Myocyte (in vitro differentiated cells): ENCODE data around the gene GMPR2. TPM values are rescaled to one million over a fixed set of nuclear protein-coding genes. Genes with fewer than 3 reads are reported as not detected.

Source experiments
- DNase-seq: peaks from one replicate; pipeline ENCODE4 v3.0.0-alpha.2; 2012; ENCODE audit warnings: low read depth
- total RNA-seq: library from RNA; depleted of rRNA; stranded (reverse); fragments of >200 nt; gene quantifications from 2 replicates; pipeline ENCODE4 v1.2.3, GENCODE V29; 2014

GMPR2 gene
- total RNA-seq, 1 donor from 2014 or later = 60.8 TPM

- no peak for DNase-seq
These were observed 17.6 kb downstream of the GMPR2 start for GRCh38 chr14:24250354-24250753.

GRCh38 chr14:24251880-24252288, 19.2 kb downstream of the GMPR2 start:
- peak; percentile 37 for DNase-seq

DNA sequence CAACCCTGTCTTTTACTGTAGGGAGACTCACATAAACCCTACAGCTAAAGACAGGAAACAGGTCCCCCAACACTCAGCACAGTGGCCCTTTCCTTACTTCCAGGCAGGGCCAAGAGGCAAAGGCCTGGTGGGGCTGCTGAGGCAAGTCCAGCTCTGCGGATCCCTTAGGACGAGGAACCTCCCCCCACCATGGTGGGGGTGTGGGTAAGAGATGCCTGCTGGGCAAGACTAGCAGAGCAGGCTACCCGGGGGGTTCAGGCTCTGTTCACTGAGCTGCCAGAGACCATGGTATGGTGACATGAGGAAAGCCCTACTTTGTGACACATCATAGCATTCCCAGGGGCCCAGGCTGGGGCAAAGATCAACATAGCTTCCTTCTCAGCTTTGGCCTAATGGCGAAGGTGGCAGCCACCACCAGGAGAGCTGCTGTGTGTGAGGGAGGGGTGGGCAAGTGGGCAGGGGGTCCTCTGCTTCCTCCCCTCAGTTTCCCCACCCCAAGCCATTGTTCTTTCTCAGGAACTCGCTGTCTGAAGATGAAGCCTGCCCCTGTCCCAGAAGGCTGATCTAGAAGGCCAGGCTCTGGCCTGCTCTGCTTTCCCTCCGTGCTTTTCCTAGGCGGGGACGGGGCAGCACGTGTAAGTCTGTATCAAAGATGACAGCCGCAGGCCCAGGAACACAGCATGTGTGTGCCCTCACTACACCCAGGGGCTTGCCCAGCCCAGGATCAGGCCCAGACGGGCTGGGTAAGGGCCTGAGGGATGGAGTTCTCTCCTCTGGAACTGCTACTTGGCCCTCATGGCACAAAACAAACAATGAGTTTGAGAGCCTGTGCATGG, 19.8 kb downstream of the GMPR2 start:
- no peak for DNase-seq

DNA sequence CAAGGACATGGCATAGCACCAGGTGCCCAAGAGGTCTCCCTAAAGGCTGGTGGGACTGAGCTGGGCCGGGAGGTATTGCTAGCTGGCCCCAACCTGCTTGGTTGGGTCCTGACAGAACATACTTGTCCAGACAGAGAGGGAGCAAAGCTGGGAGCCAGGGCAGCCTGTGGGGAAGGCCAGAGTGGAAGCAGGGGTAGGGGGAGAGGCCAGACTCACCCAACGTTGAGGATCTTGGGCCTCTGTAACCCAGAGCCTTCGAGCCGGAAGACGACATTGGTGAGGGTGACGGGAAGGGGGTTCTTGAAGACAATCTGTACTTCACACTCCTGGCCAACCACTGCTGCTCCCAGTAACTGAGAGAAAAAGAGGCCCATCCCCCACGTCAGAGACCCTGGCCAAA, 21.2 kb downstream of the GMPR2 start:
- no peak for DNase-seq

DNA sequence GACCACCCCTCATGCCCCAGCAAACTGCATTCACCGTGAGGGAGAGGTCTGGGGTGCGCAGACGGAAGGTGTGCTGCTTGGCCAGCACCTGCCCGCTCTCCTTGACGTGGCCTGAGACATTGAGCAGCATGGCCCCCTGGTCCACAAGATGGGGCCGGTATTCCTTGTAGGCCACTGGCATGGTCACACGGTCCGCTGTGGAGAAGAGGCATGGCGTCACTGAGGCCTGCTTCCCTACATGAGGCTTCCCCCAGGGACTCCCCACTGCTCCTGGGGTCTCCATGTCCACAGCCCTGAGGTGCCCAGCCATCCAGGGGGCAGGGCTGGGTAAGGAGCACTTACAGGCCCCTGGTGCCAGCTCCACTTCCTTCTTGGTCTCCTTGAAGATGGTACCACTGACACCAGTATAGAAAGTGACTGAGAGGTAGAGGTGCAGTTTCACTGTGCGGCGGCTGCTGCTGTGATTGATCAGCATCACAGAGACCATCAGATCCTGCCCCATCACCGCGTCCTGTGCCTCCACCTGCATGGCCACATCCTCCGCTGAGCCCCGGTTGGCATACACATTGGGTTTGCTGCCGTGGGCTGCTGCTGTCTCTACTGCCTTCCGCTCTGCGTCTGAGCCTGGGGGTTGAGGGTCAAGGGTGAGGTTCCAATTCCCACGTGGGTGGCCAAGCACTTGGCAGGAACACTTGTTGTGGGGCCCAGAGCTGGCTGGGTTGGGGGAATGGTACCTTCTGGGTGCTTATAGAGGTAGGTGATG, 22.1 kb downstream of the GMPR2 start:
- no peak for DNase-seq

DNA sequence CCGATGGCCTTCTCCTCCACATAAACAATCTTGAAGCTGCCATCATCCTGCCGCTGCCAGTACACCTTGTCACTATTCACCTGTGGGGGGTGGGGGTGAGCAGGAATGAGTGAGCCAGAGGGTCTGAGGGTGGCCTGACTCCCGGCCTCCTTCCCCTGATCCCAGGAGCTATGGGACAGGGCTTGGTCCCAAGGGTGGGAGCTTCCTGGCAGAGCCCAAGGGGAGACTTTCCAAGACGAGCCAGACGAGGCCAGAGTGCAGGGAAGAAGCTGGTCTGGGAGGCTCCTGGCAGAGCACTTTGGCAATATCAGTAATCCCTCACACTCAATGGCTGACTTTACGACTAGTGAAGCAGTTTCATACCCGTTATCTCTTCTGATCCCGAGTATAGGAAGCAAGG, 22.7 kb downstream of the GMPR2 start:
- no peak for DNase-seq

GRCh38 chr14:24255931-24256711, 23.4 kb downstream of the GMPR2 start:
- no peak for DNase-seq

- DNase-seq = no peak
These were observed 24.2 kb downstream of the GMPR2 start for GRCh38 chr14:24256960-24257359.

DNA sequence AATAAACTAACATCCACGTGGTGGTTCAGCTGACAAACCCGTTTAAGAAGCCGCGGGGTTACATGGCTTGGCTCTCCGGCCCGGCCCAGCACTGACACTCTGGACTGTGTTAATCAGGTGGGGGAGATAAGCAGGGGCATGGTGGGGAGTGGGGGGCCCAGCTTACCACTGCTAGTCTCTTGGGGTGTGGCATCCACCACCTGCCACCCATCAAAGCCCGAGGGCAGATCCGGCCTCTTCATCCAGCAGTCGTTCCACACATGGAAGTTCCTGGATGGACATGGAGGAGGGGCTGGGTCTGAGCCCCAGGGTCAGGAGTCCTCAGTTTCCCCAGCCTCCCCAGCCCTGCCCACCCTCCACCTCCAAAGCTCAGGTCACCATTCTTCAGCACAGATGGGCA, 25.4 kb downstream of the GMPR2 start:
- DNase-seq = no peak

DNA sequence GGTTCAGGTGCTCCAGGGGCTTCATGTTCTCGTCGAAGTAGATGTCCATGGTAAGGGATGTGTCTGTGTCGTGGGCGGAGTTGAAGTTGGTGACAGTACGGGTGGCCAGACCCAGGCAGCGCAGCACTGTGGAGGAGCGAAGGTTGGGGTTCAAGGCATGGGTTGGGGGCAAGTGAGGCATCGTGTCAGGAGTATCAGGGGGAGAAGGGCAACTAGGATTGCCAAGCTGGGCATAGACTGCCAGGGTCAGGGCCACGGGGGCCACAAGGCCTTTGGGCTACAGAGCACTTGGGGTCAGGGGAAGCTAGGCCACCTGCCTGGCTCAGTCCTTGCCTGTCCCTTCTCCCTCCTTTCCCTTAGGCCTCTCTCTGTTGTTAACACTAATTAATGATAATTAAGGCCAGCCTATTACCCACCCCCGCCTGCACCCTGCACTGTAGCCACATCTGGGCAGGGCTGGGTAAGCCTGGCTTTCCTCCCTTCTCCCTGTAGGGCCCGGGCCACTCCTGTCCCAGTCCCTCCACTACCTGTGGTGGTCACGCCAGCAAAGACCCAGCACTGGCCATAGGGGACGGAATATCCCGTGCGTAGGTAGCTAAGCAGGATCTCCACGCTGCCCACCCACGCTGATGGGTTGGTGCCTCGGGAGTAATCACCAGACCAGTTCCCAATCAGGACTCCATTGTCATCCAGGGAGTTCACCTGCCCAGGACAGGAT, 26.0 kb downstream of the GMPR2 start:
- no peak for DNase-seq

DNA sequence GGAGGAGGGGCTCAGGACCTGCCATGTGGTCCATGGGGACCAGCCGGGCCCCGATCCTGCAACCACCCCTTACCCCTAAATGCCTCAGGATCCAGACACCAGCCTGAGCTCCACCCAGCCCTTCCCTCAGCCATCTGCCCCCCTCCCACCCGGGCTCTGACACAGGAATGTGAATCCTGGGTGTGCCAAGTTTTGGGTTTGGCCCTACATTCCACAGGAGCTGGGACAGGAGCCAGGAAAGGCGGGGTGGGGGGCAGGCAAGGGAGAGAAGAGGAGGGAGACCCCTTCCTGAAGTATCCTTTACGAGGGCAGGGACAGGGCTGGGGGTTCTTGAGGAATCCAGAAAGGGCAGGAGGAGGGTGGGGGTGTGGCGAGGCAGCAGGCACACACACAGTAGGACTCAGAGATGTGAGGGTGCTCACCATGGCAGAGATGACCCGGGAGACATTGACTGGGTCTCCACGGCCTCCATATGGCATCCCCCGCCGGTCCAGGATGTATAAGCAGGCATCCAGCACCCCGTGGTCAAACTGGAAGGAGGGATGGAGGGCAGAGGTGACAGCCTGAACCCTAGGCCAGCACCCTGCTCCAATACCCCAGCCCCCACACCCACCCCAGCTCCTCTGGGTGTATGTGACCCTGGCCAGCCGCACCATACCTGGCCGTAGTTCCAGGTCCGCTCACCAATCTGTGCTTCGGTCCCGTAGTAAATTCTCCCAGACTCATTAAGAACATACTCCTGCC, 26.7 kb downstream of the GMPR2 start:
- peak; percentile 67 for DNase-seq

GRCh38 chr14:24260026-24260779, 27.5 kb downstream of the GMPR2 start:
- DNase-seq = no peak

DNA sequence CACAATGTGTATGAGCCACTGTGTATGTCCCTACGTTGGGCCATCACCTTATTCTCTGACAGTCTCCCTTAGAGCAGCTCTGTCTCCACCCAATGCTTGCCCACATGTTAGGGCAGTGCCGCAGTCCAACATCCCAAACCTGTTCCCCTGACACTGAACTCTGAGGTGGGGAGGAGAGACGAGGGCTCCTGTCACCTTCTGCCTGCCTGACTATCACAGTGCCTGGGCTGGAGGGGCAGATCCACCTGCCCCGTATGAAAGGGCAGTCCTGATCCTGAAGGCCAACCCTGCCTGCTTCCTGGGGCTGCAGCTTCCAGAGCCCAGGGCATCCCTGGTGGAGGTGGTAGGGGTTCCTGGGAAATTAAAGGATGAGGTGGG, 28.0 kb downstream of the GMPR2 start:
- DNase-seq = no peak

DNA sequence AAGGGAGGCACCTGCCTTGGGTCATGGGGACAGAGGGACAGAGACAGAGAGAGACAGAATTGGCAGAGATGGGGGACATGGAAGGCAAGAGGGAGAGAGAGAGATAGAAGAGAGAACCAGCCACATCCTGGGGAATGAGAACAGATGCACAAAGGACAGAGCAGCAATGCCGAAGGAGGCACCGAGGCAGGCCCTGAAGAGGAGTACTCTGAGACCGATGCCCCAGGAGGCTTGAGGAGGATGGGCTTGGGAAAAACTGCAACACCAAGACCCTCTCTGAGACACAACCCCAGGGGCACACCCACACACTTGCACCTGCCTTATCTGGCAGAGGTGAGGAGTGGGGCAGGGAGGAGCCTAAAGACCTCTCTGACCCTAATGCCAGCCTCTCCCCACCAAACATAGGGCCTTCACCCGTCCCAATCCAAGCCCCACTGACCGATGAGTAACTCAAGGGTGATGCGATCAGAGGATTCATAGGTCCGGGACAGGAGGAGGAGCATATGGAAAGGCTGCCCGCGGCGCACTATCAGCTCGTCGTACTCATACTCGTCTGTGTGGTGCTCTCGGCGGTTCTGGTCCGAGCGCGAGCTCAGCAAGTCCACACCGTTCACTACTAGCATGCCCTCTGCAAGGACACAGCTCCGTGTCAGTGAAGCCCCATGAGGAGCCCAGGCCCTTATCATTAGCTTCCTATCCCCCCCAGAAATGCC, 28.7 kb downstream of the GMPR2 start:
- DNase-seq = no peak

- no peak for DNase-seq
These were observed 29.2 kb downstream of the GMPR2 start for GRCh38 chr14:24261969-24262327.

DNA sequence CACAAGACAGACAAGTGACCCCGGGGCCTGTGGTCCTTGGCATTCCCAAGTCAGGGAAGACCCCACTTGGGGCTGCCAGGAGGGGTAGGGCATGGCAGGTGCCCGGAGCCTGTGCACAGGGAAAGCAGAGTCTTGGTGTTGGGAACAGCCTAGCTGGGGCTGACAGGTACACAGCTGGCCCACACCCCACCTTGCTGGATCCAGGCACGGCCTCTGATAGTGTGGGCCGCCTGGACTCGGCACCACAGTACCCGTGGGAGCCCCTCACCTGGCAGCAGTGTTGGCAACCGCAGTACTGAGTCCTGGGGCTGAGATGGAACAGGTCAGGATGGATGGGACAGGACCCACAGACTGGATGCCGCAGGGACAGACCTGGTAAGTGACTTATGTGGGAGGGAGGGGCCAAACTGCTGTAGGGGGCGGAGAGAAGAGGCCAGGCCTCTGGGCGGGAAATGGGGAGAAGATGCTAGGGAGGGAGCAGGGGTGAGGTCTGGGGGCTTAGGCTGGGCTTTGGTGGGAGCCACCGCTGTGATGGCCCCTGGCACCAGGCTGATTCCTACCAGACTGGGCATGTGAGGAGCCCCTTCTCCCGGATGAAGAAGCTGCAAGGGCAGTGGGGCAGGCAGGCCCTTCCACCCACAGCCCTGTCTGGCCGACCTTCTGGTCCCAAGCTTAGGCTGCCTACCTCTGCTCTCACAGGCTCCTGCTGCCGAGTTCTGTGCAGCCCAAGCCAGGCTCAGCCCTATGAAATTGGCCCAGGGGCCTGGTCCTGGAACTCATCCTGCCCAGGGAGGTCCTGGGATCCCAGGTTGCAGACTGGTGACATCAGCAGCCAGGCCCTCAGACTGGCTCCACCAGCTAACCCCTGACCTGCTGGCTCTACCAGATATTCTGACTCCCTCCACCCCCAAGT, 30.3 kb downstream of the GMPR2 start, which contains the start of gene TGM1:
TSS of gene TGM1 (minus strand) at position 357 of the 913 bp plus-strand sequence. CDS start 825 bp downstream, outside the sequence.
- DNase-seq = no peak

DNA sequence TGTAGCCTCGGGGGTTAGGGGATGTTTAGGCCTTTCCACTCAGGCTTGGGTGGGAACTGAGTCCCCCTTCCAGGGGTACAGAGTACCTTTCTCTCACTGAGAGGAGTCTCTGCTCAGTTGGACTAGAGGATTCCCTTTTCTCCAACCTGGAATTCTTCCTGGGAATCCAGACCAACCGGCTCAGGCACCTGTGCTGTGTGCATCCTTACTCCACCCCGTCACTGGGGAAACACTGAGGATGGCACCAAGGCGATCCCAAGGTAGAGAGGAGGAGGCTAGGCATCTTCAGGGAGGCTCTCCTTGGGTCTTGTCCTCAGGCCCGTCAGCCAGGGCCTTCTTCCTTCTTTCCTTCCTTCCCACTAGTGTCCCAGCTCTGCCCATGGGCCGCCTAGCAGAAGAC, 31.1 kb downstream of the GMPR2 start:
- DNase-seq = no peak

DNA sequence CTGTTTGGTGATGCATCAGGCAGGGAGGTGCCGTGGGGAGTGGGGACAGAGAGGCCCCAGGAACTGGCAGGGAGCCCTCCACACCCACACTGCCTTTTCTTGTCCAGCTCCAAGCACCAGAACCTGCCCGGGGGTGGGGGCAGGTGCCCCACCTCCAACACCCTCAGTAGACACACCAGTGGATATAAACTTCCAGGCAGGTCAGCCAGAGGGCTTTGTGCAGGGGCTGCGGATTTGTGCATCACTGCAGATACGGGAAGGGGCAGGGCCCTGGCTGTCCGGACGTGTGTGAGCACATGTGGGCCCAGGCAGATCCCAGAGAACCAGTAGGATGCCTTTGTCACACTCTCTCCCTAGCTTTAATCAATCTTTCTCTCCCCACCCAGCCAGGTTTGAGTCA, 31.6 kb downstream of the GMPR2 start:
- no peak for DNase-seq
